Naive thymus-derived CD8-positive, alpha-beta T cell (primary cell): ENCODE results near the gene TAGLN3. TPM values are rescaled to one million over a fixed set of nuclear protein-coding genes. Genes with fewer than 3 reads are reported as not detected.

Experiments
- ATAC-seq, 2 donors: fragments of 150-1000 bp; cut with Tn5 transposase in 1 of 2; sonication (Bioruptor Pico), chemical (Tn5 transposase) in 1 of 2; 1 replicate in 1 of 2; 2 replicates in 1 of 2; pipeline ENCODE4 v1.10.0; 2021; ENCODE audit warnings: mild to moderate bottlenecking in 2 of 2, moderate library complexity in 2 of 2
- POLR2A ChIA-PET: fragments of 350-600 bp; sonication (Branson Sonifier 250); formaldehyde crosslinking; loops from one replicate; lab custom pipeline; 2021; ENCODE audit warnings: antibody characterized with exemption; lab: Charles Lee
- DNase-seq, 10 donors: peaks; one replicate each; pipeline versions ENCODE4 v3.0.0 to v3.0.0-alpha.2; 2020 to 2022
- H3K27ac Mint-ChIP-seq, 10 donors: one replicate each; pipeline ENCODE4 v1.8.0; 2020 to 2022; ENCODE audit warnings: mild to moderate bottlenecking in 10 of 10, mixed read lengths in 10 of 10, moderate library complexity in 4 of 10, inconsistent platforms in 1 of 10
- H3K27me3 Mint-ChIP-seq, 5 donors: one replicate each; pipeline ENCODE4 v1.8.0; 2021 to 2022; ENCODE audit warnings: mixed read lengths in 5 of 5
- H3K36me3 Mint-ChIP-seq, 3 donors: one replicate each; pipeline ENCODE4 v1.8.0; 2020 to 2022; ENCODE audit warnings: mixed read lengths in 3 of 3, mild to moderate bottlenecking in 2 of 3, inconsistent platforms in 1 of 3
- H3K4me1 Mint-ChIP-seq, 4 donors: one replicate each; pipeline ENCODE4 v1.8.0; 2021 to 2022; ENCODE audit warnings: mixed read lengths in 4 of 4
- H3K4me3 Mint-ChIP-seq, 10 donors: one replicate each; pipeline ENCODE4 v1.8.0; 2020 to 2022; ENCODE audit warnings: mild to moderate bottlenecking in 10 of 10, mixed read lengths in 10 of 10, moderate library complexity in 6 of 10, inconsistent platforms in 1 of 10
- H3K9me3 Mint-ChIP-seq, 9 donors: one replicate each; pipeline ENCODE4 v1.8.0; 2020 to 2022; ENCODE audit warnings: mixed read lengths in 9 of 9, mild to moderate bottlenecking in 3 of 9, inconsistent platforms in 1 of 9, moderate library complexity in 1 of 9
- polyA plus RNA-seq, 3 donors: library from polyadenylated mRNA; unstranded; fragments of 300-500 nt; fragmentation: Illumina TruSeq; gene quantifications; one replicate each; pipeline ENCODE4 v1.2.3, GENCODE V29; 2021
- total RNA-seq, 8 experiments: library from RNA in 2 of 8; stranded (reverse) in 2 of 8; gene quantifications; one replicate each; pipeline ENCODE4 v1.2.3 and lab custom pipeline; 2021 to 2026

TAGLN3 gene
- total and polyA plus RNA-seq, 5 experiments from 2014 or later = not detected

- Mint-ChIP-seq H3K27me3 (peaks cover 0 to under 1% (median 0%) of the 10 kb centered on the region in 5 donors), H3K36me3 (no peaks in the 10 kb centered on the region), H3K27ac (no peak overlapping the region), H3K4me1 (no peaks in the 10 kb centered on the region), H3K9me3 (no peaks in the 10 kb centered on the region), H3K4me3 (no peak overlapping the region)
- POLR2A ChIA-PET = no interaction called here
- no peak for DNase-seq
- no peak for ATAC-seq
Measured at GRCh38 chr3:112042842-112043280, 44.1 kb downstream of the TAGLN3 start.

GRCh38 chr3:112043621-112044201, 45.0 kb downstream of the TAGLN3 start:
- POLR2A ChIA-PET = no interaction called here

GRCh38 chr3:112046599-112046998, 47.9 kb downstream of the TAGLN3 start:
- H3K27me3 Mint-ChIP-seq = peaks cover 0 to 3% (median 2%) of the 10 kb centered on the region in 5 donors
- H3K9me3 Mint-ChIP-seq = no peaks in the 10 kb centered on the region
- no peaks in the 10 kb centered on the region for H3K4me1 Mint-ChIP-seq
- no peak for ATAC-seq
- H3K36me3 Mint-ChIP-seq = no peaks in the 10 kb centered on the region
- H3K27ac Mint-ChIP-seq = peak overlapping the region in 1 of 10 donors; percentile 12
- H3K4me3 Mint-ChIP-seq = no peak overlapping the region
- DNase-seq = no peak
- POLR2A ChIA-PET = no interaction called here

More at GRCh38 chr3:112043621-112044201, 45.0 kb downstream of the TAGLN3 start:
- DNase-seq (peak; percentile 7 to 74 (median 54)), ATAC-seq (peak; percentile 98 to 99)
- Mint-ChIP-seq H3K36me3 (no peaks in the 10 kb centered on the region), H3K27ac (no peak overlapping the region), H3K4me1 (no peaks in the 10 kb centered on the region), H3K4me3 (no peak overlapping the region), H3K9me3 (no peaks in the 10 kb centered on the region), H3K27me3 (peaks cover 0 to 2% (median 0%) of the 10 kb centered on the region in 5 donors)

- peaks cover 2 to 9% (median 3%) of the 10 kb centered on the region in 5 donors for H3K27me3 Mint-ChIP-seq
- DNase-seq (no peak), ATAC-seq (no peak)
- H3K36me3 Mint-ChIP-seq = no peaks in the 10 kb centered on the region
- H3K4me1 Mint-ChIP-seq = no peaks in the 10 kb centered on the region
- POLR2A ChIA-PET = no interaction called here
- no peak overlapping the region for H3K27ac Mint-ChIP-seq
- no peak overlapping the region for H3K4me3 Mint-ChIP-seq
- H3K9me3 Mint-ChIP-seq = no peaks in the 10 kb centered on the region
Measured at GRCh38 chr3:112047264-112047663, 48.5 kb downstream of the TAGLN3 start.

GRCh38 chr3:112048911-112049310, 50.2 kb downstream of the TAGLN3 start:
- Mint-ChIP-seq H3K36me3 (no peaks in the 10 kb centered on the region), H3K9me3 (no peaks in the 10 kb centered on the region), H3K27ac (no peak overlapping the region), H3K4me1 (no peaks in the 10 kb centered on the region), H3K4me3 (no peak overlapping the region), H3K27me3 (peaks cover 2 to 9% (median 3%) of the 10 kb centered on the region in 5 donors)
- ATAC-seq = no peak
- no peak for DNase-seq
- POLR2A ChIA-PET = no interaction called here

- ATAC-seq = no peak
- POLR2A ChIA-PET = interaction anchor here (0.8 kb wide), 1 partner anchor 19 kb away, joined by 3 read pairs; no protein-coding TSS in a partner anchor
- H3K36me3 Mint-ChIP-seq = no peaks in the 10 kb centered on the region
- no peak overlapping the region for H3K4me3 Mint-ChIP-seq
- no peak for DNase-seq
- no peaks in the 10 kb centered on the region for H3K4me1 Mint-ChIP-seq
- peaks cover 2 to 9% (median 4%) of the 10 kb centered on the region in 5 donors for H3K27me3 Mint-ChIP-seq
- H3K9me3 Mint-ChIP-seq = no peaks in the 10 kb centered on the region
- H3K27ac Mint-ChIP-seq = no peak overlapping the region
Measured at GRCh38 chr3:112053229-112053628, 54.5 kb downstream of the TAGLN3 start.

GRCh38 chr3:112056451-112056929, 57.8 kb downstream of the TAGLN3 start:
- H3K36me3 Mint-ChIP-seq = peaks cover 0 to 4% (median 0%) of the 10 kb centered on the region in 3 donors
- POLR2A ChIA-PET = interaction anchor here (0.7 kb wide), 1 partner anchor 30 kb away, joined by 3 read pairs; no protein-coding TSS in a partner anchor
- no peak overlapping the region for H3K4me3 Mint-ChIP-seq
- peaks cover 0 to 6% (median 2%) of the 10 kb centered on the region in 9 donors for H3K9me3 Mint-ChIP-seq
- DNase-seq (no peak), ATAC-seq (no peak)
- H3K27me3 Mint-ChIP-seq = peaks cover 0 to 6% (median 2%) of the 10 kb centered on the region in 5 donors
- no peak overlapping the region for H3K27ac Mint-ChIP-seq
- H3K4me1 Mint-ChIP-seq = no peaks in the 10 kb centered on the region

- peaks cover 0 to 2% (median 0%) of the 10 kb centered on the region in 5 donors for H3K27me3 Mint-ChIP-seq
- H3K4me3 Mint-ChIP-seq = no peak overlapping the region
- peaks cover 0 to 6% (median 2%) of the 10 kb centered on the region in 9 donors for H3K9me3 Mint-ChIP-seq
- no peaks in the 10 kb centered on the region for H3K4me1 Mint-ChIP-seq
- POLR2A ChIA-PET = no interaction called here
- DNase-seq (no peak), ATAC-seq (no peak)
- H3K36me3 Mint-ChIP-seq = peaks cover 0 to 4% (median 0%) of the 10 kb centered on the region in 3 donors
- H3K27ac Mint-ChIP-seq = no peak overlapping the region
Measured at GRCh38 chr3:112059497-112059896, 60.8 kb downstream of the TAGLN3 start.

- no peak for DNase-seq
- ATAC-seq = no peak
- H3K27ac Mint-ChIP-seq = no peak overlapping the region
- H3K36me3 Mint-ChIP-seq = peaks cover 0 to 4% (median 0%) of the 10 kb centered on the region in 3 donors
- POLR2A ChIA-PET = no interaction called here
- peaks cover 0 to 6% (median 2%) of the 10 kb centered on the region in 9 donors for H3K9me3 Mint-ChIP-seq
- H3K4me3 Mint-ChIP-seq = no peak overlapping the region
- H3K4me1 Mint-ChIP-seq = no peaks in the 10 kb centered on the region
- H3K27me3 Mint-ChIP-seq = peaks cover 0 to 2% (median 0%) of the 10 kb centered on the region in 5 donors
Measured at GRCh38 chr3:112061152-112061551, 62.4 kb downstream of the TAGLN3 start.

Other genes starting within 250 kb of the TAGLN3 start
- gene PHLDB2, start 139.7 kb upstream of the TAGLN3 start, total RNA-seq = 1 to 10 TPM; 2.1 to 3.0 TPM
- gene PHLDB2, start 139.7 kb upstream of the TAGLN3 start, polyA plus RNA-seq = 1 to 10 TPM in 1 of 3 donors, under 1 TPM in 2; 0.46 to 4.6 (median 0.53) TPM
- 10 to 100 TPM; 33.0 to 40.0 TPM for gene ABHD10, start 19.9 kb upstream of the TAGLN3 start, total RNA-seq
- gene ABHD10, start 19.9 kb upstream of the TAGLN3 start, polyA plus RNA-seq = 10 to 100 TPM; 31.3 to 40.9 (median 39.2) TPM
- not detected for gene TMPRSS7, start 35.8 kb downstream of the TAGLN3 start, total RNA-seq
- gene TMPRSS7, start 35.8 kb downstream of the TAGLN3 start, polyA plus RNA-seq = under 1 TPM in 2 of 3 donors, not detected in 1; 0.08 to 0.12 TPM
- gene C3orf52, start 87.5 kb downstream of the TAGLN3 start, total RNA-seq = under 1 TPM; 0.94 to 0.96 TPM
- gene C3orf52, start 87.5 kb downstream of the TAGLN3 start, polyA plus RNA-seq = under 1 TPM; 0.54 to 0.96 (median 0.64) TPM
- gene GCSAM, start 134.3 kb downstream of the TAGLN3 start, total RNA-seq = 10 to 100 TPM; 15.1 TPM
- gene GCSAM, start 134.3 kb downstream of the TAGLN3 start, polyA plus RNA-seq = 10 to 100 TPM; 18.1 to 25.3 (median 22.0) TPM